Measurements from ENCODE around the gene PNPLA7. TPM values are rescaled to one million over a fixed set of nuclear protein-coding genes. Genes with fewer than 3 reads are reported as not detected.

The PNPLA7 gene
- total and polyA plus RNA-seq, 2 of the 13 experiments (the other 11 are each of a cell fraction or from before 2014, with no cell fraction given) = 0.42 to 1.5 TPM

- no TSS peak for BruUV-seq (replicated peaks)
- no peak overlapping the region for H2AFZ ChIP-seq (ENCODE audit: low read length)
- FAIRE-seq (no peak), DNase-seq (ENCODE audit: low spot score) (no peak), ATAC-seq (no peak)
- H3K36me3 ChIP-seq (replicated peaks in 1 of 2; ENCODE audit: control insufficient read depth in 1 of 2, insufficient read depth in 2 of 2, low read length in 2 of 2) = no peaks in the 10 kb centered on the region
- no peak overlapping the region for H3K4me2 ChIP-seq (ENCODE audit: low read depth, low read length)
- no peaks in the 10 kb centered on the region for H3K79me2 ChIP-seq (ENCODE audit: insufficient read depth, low read length)
- ChIA-PET CTCF (ENCODE audit: low intra/inter-chr PET ratio, low total read pairs) (no interaction called here), POLR2A (no interaction called here)
- WGBS (ENCODE audit: low lambda C conversion rate) = 90% methylated on average over 10 of the region's 10 CpGs
- H3K4me1 ChIP-seq (ENCODE audit: insufficient read depth, low read length) = peaks cover 7% of the 10 kb centered on the region; the same call in 1 of the 2 replicates
- no peak overlapping the region for H3K4me3 ChIP-seq (replicated peaks in 1 of 3; ENCODE audit: insufficient read depth in 1 of 3, low read depth in 2 of 3, low read length in 3 of 3)
- no peak for TF ChIP-seq ZSCAN5A (CRISPR knock-in tag; IDR thresholded peaks at IDR 0.05; ENCODE audit: borderline replicate concordance)
- TF ChIP-seq WIZ (CRISPR knock-in tag; IDR thresholded peaks at IDR 0.05) = no peak
- no peak for TF ChIP-seq TSC22D2 (CRISPR knock-in tag; IDR thresholded peaks at IDR 0.05; ENCODE audit: borderline replicate concordance)
- TF ChIP-seq TEAD3 (CRISPR knock-in tag; optimal IDR thresholded peaks at IDR 0.05; ENCODE audit: borderline replicate concordance) = no peak
- no peak for TF ChIP-seq ZNF619 (CRISPR knock-in tag; IDR thresholded peaks at IDR 0.05)
- TF ChIP-seq ZNF512B (CRISPR knock-in tag; IDR thresholded peaks at IDR 0.05; ENCODE audit: borderline replicate concordance) = no peak
- TF ChIP-seq MYNN (CRISPR knock-in tag; IDR thresholded peaks at IDR 0.05; ENCODE audit: low read depth) = no peak
- no peak for TF ChIP-seq NKX3-1 (CRISPR knock-in tag; IDR thresholded peaks at IDR 0.05)
- no peak for TF ChIP-seq ZNF337 (CRISPR knock-in tag; IDR thresholded peaks at IDR 0.05; ENCODE audit: borderline replicate concordance, low read depth)
- no peak for TF ChIP-seq FOXP1 (IDR thresholded peaks at IDR 0.05)
- TF ChIP-seq FOXP1 (CRISPR knock-in tag; IDR thresholded peaks at IDR 0.05) = no peak
- no peak for TF ChIP-seq ZNF557 (CRISPR knock-in tag; IDR thresholded peaks at IDR 0.05)
- TF ChIP-seq ZBTB14 (CRISPR knock-in tag; IDR thresholded peaks at IDR 0.05) = no peak
- no peak for TF ChIP-seq MAZ (IDR thresholded peaks at IDR 0.05; ENCODE audit: borderline replicate concordance, low read depth, low read length)
- TF ChIP-seq MAZ (CRISPR knock-in tag; IDR thresholded peaks at IDR 0.05; ENCODE audit: low read depth) = no peak
- TF ChIP-seq NFYC (CRISPR knock-in tag; IDR thresholded peaks at IDR 0.05) = no peak
- TF ChIP-seq JUNB (CRISPR knock-in tag; IDR thresholded peaks at IDR 0.05; ENCODE audit: borderline replicate concordance) = no peak
- no peaks in the 10 kb centered on the region for H3K9me3 ChIP-seq (ENCODE audit: low read length)
- no peaks in the 10 kb centered on the region for H3K27me3 ChIP-seq (ENCODE audit: control insufficient read depth in 1 of 2, insufficient read depth in 2 of 2, low read length in 2 of 2)
- in situ Hi-C loops (cut with HindIII; ENCODE audit: extremely low pct_ligation_motif_present, low pct_unique_long_range_greater_than_20kb) (no loop called here), intact Hi-C loops (cut with micrococcal nuclease; ENCODE audit: unreplicated experiment) (no loop called here)
- H3K9ac ChIP-seq (ENCODE audit: insufficient read depth, low read depth, low read length) = no peak overlapping the region
- no peak overlapping the region for H3K27ac ChIP-seq (ENCODE audit: extremely low read length, insufficient read depth, low read length)
- no peaks in the 10 kb centered on the region for H4K20me1 ChIP-seq (ENCODE audit: insufficient read depth, low read length)
Measured at GRCh38 chr9:137412431-137412830, 137.8 kb downstream of the PNPLA7 start.

Data from HepG2 (cell line).